Measurements from ENCODE around the gene ASB16. TPM values are rescaled to one million over a fixed set of nuclear protein-coding genes. Genes with fewer than 3 reads are reported as not detected.

The ASB16 gene
- total RNA-seq, 1 experiment from 2014 or later, result 0.37 TPM

DNA sequence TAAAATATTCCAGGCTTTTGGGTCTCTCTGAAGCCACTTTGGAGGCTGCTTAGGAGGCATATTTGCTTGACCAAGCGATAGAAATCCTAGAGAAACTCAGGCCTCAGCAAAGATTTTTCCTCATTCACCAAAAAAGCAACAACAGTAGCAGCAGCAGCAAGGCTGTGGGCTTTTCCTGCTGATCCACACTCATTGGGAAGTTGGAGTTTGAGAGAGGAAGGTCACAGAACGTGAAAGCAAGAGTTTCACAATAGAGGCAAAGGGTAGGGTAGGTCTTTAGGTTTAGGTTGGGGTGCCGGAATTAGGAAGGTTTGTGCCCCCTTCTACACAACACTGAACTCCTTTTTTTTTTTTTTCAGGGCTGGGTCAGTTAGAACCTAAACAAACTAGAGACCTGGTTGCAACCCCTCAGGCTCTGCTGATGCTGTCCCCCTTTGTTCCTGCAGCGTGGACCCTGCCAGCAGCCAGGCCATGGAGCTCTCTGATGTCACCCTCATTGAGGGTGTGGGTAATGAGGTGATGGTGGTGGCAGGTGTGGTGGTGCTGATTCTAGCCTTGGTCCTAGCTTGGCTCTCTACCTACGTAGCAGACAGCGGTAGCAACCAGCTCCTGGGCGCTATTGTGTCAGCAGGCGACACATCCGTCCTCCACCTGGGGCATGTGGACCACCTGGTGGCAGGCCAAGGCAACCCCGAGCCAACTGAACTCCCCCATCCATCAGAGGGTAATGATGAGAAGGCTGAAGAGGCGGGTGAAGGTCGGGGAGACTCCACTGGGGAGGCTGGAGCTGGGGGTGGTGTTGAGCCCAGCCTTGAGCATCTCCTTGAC lies 18.3 kb downstream of the ASB16 start (continued):
- TF ChIP-seq SP1 (IDR thresholded peaks at IDR 0.05; ENCODE audit: low read depth) (no peak), EZH2phosphoT487 (IDR thresholded peaks at IDR 0.05; ENCODE audit: borderline replicate concordance) (no peak), EZH2 (IDR thresholded peaks at IDR 0.05) (no peak), POLR2AphosphoS5 (IDR thresholded peaks at IDR 0.05; ENCODE audit: low read depth, low read length) (no peak), YY1 (IDR thresholded peaks at IDR 0.05; ENCODE audit: extremely low read depth, insufficient replicate concordance, low read depth, low read length) (no peak), SIN3A (IDR thresholded peaks at IDR 0.05; ENCODE audit: low read depth) (no peak)
- TF ChIP-seq, protein P1, sequence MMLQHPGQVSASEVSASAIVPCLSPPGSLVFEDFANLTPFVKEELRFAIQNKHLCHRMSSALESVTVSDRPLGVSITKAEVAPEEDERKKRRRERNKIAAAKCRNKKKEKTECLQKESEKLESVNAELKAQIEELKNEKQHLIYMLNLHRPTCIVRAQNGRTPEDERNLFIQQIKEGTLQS (IDR thresholded peaks at IDR 0.05), result no peak

DNA sequence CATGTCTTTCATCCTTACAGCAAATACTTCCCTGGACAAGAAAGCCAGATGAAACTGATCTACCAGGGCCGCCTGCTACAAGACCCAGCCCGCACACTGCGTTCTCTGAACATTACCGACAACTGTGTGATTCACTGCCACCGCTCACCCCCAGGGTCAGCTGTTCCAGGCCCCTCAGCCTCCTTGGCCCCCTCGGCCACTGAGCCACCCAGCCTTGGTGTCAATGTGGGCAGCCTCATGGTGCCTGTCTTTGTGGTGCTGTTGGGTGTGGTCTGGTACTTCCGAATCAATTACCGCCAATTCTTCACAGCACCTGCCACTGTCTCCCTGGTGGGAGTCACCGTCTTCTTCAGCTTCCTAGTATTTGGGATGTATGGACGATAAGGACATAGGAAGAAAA lies 20.0 kb downstream of the ASB16 start:
- ATAC-seq (no peak), DNase-seq (ENCODE audit: low read depth, low spot score) (no peak)
- Histone ChIP-seq H3K9ac (ENCODE audit: low read length) (no peak overlapping the region), H3K9me3 (ENCODE audit: control insufficient read depth in 1 of 2, insufficient read depth in 1 of 2, low read depth in 1 of 2, low read length in 2 of 2) (no peaks in the 10 kb centered on the region), H3K79me2 (ENCODE audit: insufficient read depth, low read length) (peaks cover 22% of the 10 kb centered on the region), H3K4me2 (ENCODE audit: low read length) (no peak overlapping the region), H3K27me3 (ENCODE audit: insufficient read depth, low read length) (no peaks in the 10 kb centered on the region), H3K9me2 (ENCODE audit: insufficient read depth) (no peaks in the 10 kb centered on the region), H3K36me3 (ENCODE audit: control insufficient read depth in 1 of 2, insufficient read depth in 2 of 2, low read length in 2 of 2) (peaks cover 15 to 20% of the 10 kb centered on the region in 2 experiments), H3K4me1 (ENCODE audit: control insufficient read depth in 1 of 2, insufficient read depth in 2 of 2, low read length in 2 of 2) (peaks cover 4 to 15% of the 10 kb centered on the region in 2 experiments; a peak in 3 of 4 replicates), H3K27ac (ENCODE audit: low read depth, low read length) (no peak overlapping the region), H3K4me3 (replicated peaks in 1 of 2; ENCODE audit: low read depth in 1 of 2, low read length in 2 of 2) (no peak overlapping the region), H2AFZ (ENCODE audit: low read depth, low read length, poor library complexity, severe bottlenecking) (no peak overlapping the region), H4K20me1 (ENCODE audit: insufficient read depth) (no peaks in the 10 kb centered on the region)
- POLR2A ChIA-PET, result no interaction called here
- TF ChIP-seq MAX (IDR thresholded peaks at IDR 0.05), result no peak
- no peak for TF ChIP-seq FOSL1 (IDR thresholded peaks at IDR 0.05; ENCODE audit: low read depth)
- TF ChIP-seq ELF1 (IDR thresholded peaks at IDR 0.05; ENCODE audit: borderline replicate concordance, low read depth), result no peak
- TF ChIP-seq CEBPB (IDR thresholded peaks at IDR 0.05; ENCODE audit: low read depth), result no peak
- TF ChIP-seq POLR2A (IDR thresholded peaks at IDR 0.05; ENCODE audit: borderline replicate concordance, extremely low read depth, insufficient read depth, insufficient read length), result no peak
- TF ChIP-seq, protein P2, sequence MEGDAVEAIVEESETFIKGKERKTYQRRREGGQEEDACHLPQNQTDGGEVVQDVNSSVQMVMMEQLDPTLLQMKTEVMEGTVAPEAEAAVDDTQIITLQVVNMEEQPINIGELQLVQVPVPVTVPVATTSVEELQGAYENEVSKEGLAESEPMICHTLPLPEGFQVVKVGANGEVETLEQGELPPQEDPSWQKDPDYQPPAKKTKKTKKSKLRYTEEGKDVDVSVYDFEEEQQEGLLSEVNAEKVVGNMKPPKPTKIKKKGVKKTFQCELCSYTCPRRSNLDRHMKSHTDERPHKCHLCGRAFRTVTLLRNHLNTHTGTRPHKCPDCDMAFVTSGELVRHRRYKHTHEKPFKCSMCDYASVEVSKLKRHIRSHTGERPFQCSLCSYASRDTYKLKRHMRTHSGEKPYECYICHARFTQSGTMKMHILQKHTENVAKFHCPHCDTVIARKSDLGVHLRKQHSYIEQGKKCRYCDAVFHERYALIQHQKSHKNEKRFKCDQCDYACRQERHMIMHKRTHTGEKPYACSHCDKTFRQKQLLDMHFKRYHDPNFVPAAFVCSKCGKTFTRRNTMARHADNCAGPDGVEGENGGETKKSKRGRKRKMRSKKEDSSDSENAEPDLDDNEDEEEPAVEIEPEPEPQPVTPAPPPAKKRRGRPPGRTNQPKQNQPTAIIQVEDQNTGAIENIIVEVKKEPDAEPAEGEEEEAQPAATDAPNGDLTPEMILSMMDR (IDR thresholded peaks at IDR 0.05 in 2 of 3, conservative IDR thresholded peaks at IDR 0.05 in 1 of 3; ENCODE audit: borderline replicate concordance in 1 of 3, insufficient read depth in 1 of 3, low read depth in 2 of 3, low read length in 2 of 3), result no peak
- TF ChIP-seq JUND (IDR thresholded peaks at IDR 0.05), result no peak
- TF ChIP-seq ZNF274 (IDR thresholded peaks at IDR 0.05; ENCODE audit: low read depth, low read length), result no peak
- no peak for TF ChIP-seq RAD21 (IDR thresholded peaks at IDR 0.05; ENCODE audit: low read depth)
- no peak for TF ChIP-seq ZFX (IDR thresholded peaks at IDR 0.05)
- no peak for TF ChIP-seq EGR1 (IDR thresholded peaks at IDR 0.05; ENCODE audit: low read depth)
- TF ChIP-seq, protein P3, sequence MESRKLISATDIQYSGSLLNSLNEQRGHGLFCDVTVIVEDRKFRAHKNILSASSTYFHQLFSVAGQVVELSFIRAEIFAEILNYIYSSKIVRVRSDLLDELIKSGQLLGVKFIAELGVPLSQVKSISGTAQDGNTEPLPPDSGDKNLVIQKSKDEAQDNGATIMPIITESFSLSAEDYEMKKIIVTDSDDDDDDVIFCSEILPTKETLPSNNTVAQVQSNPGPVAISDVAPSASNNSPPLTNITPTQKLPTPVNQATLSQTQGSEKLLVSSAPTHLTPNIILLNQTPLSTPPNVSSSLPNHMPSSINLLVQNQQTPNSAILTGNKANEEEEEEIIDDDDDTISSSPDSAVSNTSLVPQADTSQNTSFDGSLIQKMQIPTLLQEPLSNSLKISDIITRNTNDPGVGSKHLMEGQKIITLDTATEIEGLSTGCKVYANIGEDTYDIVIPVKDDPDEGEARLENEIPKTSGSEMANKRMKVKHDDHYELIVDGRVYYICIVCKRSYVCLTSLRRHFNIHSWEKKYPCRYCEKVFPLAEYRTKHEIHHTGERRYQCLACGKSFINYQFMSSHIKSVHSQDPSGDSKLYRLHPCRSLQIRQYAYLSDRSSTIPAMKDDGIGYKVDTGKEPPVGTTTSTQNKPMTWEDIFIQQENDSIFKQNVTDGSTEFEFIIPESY (IDR thresholded peaks at IDR 0.05; ENCODE audit: extremely low read depth, insufficient replicate concordance, low read length), result no peak
- no peak for TF ChIP-seq EZH2 (IDR thresholded peaks at IDR 0.05)
- TF ChIP-seq SP1 (IDR thresholded peaks at IDR 0.05; ENCODE audit: low read depth), result no peak
- TF ChIP-seq SIN3A (IDR thresholded peaks at IDR 0.05; ENCODE audit: low read depth), result no peak
- TF ChIP-seq POLR2AphosphoS5 (IDR thresholded peaks at IDR 0.05; ENCODE audit: low read depth, low read length), result no peak
- TF ChIP-seq EZH2phosphoT487 (IDR thresholded peaks at IDR 0.05; ENCODE audit: borderline replicate concordance), result no peak
- TF ChIP-seq TCF7L2 (IDR thresholded peaks at IDR 0.05; ENCODE audit: borderline replicate concordance, extremely low read depth, insufficient read depth, insufficient read length), result no peak
- intact Hi-C loops (cut with micrococcal nuclease), result no loop called here
- CTCF ChIA-PET, result no interaction called here
- no TSS peak for BruUV-seq (replicated peaks)
- RAD21 ChIA-PET (ENCODE audit: low non-redundant PET in 1 of 2, low total read pairs in 2 of 2, uncharacterized antibody in 2 of 2, unreplicated experiment in 2 of 2), result no interaction called here

Data from HCT116 (cell line).